ENCODE results near the gene GOLPH3.
"Not testable (repeated sequence)": the region's sequence is repeated elsewhere in the genome, so short reads cannot be mapped to it uniquely, and the experiment has no call there.

Gene GOLPH3
- total RNA-seq = 74.9 to 75.8 reads per million in 2 donors

- peak; percentile 78 to 96 (median 90) for DNase-seq
Measured at GRCh38 chr5:32174011-32174870, at the start of gene GOLPH3. GOLPH3 (minus strand) TSS chr5:32174319; CDS start chr5:32174034, 285 bp downstream.

- no peak for DNase-seq
Measured at GRCh38 chr5:32222723-32223470, 48.8 kb upstream of the GOLPH3 start.

GRCh38 chr5:32217886-32218396 lies 43.8 kb upstream of the GOLPH3 start:
- DNase-seq = no peak

GRCh38 chr5:32214344-32214743 lies 40.2 kb upstream of the GOLPH3 start:
- not testable (repeated sequence) for DNase-seq

GRCh38 chr5:32210151-32210550 lies 36.0 kb upstream of the GOLPH3 start:
- DNase-seq = no peak

- not testable (repeated sequence) for DNase-seq
Measured at GRCh38 chr5:32208837-32209236, 34.7 kb upstream of the GOLPH3 start.

GRCh38 chr5:32207355-32207634 lies 33.2 kb upstream of the GOLPH3 start:
- DNase-seq = no peak

GRCh38 chr5:32206509-32207354 lies 32.6 kb upstream of the GOLPH3 start:
- no peak for DNase-seq

GRCh38 chr5:32206053-32206452 lies 31.9 kb upstream of the GOLPH3 start:
- no peak for DNase-seq

GRCh38 chr5:32202394-32202793 lies 28.3 kb upstream of the GOLPH3 start:
- no peak for DNase-seq

- no peak for DNase-seq
Measured at GRCh38 chr5:32201122-32201753, 27.1 kb upstream of the GOLPH3 start.

GRCh38 chr5:32197032-32197431 lies 22.9 kb upstream of the GOLPH3 start:
- DNase-seq = no peak

- DNase-seq = no peak
Measured at GRCh38 chr5:32195265-32195664, 21.1 kb upstream of the GOLPH3 start.

GRCh38 chr5:32193591-32193990 lies 19.5 kb upstream of the GOLPH3 start:
- no peak for DNase-seq

- no peak for DNase-seq
Measured at GRCh38 chr5:32190095-32190494, 16.0 kb upstream of the GOLPH3 start.

- no peak for DNase-seq
Measured at GRCh38 chr5:32187675-32188074, 13.6 kb upstream of the GOLPH3 start.

- peak in 1 of 5 experiments; percentile 37 for DNase-seq
Measured at GRCh38 chr5:32182463-32183063, 8.4 kb upstream of the GOLPH3 start.

GRCh38 chr5:32173267-32174010 lies 680 bp downstream of the GOLPH3 start:
- DNase-seq = peak in 4 of 5 experiments; percentile 7 to 75 (median 24)

- DNase-seq = peak in 1 of 5 experiments; percentile 22
Measured at GRCh38 chr5:32172923-32173266, 1.2 kb downstream of the GOLPH3 start.

- peak in 2 of 5 experiments; percentile 4 to 68 for DNase-seq
Measured at GRCh38 chr5:32172186-32172911, 1.8 kb downstream of the GOLPH3 start.
